Measurements from ENCODE around the gene CBY1. TPM values are rescaled to one million over a fixed set of nuclear protein-coding genes. Genes with fewer than 3 reads are reported as not detected.
A peak's percentile ranks its signal among the peaks of the same experiment; 100 is the strongest.
"Not testable (repeated sequence)": the region's sequence is repeated elsewhere in the genome, so short reads cannot be mapped to it uniquely, and the experiment has no call there.

Gene CBY1
- total RNA-seq, 1 donor, result 19.4 TPM

DNA sequence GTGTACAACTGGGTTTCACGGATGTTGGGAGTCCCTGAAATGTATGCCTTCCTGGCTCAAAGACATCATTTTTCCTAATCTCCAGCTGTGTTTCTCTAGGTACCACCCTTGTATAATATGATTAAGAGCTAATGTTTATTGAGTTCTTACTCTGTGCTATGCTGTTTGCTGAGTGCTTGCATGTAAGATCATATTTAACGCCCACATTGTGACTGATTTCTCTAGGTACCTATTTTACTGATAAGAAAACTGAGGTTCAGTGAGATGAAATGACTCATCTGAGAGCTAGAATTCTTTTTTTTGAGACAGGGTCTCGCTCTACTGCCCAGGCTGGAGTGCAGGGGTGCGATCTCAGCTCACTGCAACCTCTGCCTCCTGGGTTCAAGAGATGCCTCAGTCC lies 42.9 kb upstream of the CBY1 start:
- H3K4me3 ChIP-seq (ENCODE audit: low read depth, low read length), result no peak overlapping the region
- DNase-seq (ENCODE audit: low read depth), result no peak
- TF ChIP-seq, protein P1, sequence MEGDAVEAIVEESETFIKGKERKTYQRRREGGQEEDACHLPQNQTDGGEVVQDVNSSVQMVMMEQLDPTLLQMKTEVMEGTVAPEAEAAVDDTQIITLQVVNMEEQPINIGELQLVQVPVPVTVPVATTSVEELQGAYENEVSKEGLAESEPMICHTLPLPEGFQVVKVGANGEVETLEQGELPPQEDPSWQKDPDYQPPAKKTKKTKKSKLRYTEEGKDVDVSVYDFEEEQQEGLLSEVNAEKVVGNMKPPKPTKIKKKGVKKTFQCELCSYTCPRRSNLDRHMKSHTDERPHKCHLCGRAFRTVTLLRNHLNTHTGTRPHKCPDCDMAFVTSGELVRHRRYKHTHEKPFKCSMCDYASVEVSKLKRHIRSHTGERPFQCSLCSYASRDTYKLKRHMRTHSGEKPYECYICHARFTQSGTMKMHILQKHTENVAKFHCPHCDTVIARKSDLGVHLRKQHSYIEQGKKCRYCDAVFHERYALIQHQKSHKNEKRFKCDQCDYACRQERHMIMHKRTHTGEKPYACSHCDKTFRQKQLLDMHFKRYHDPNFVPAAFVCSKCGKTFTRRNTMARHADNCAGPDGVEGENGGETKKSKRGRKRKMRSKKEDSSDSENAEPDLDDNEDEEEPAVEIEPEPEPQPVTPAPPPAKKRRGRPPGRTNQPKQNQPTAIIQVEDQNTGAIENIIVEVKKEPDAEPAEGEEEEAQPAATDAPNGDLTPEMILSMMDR (IDR thresholded peaks at IDR 0.05; ENCODE audit: insufficient read depth, low read length), result no peak

GRCh38 chr22:38614332-38615063 lies 41.9 kb upstream of the CBY1 start:
- TF ChIP-seq, protein P1 (IDR thresholded peaks at IDR 0.05; ENCODE audit: insufficient read depth, low read length), result no peak
- peak; percentile 2 for DNase-seq (ENCODE audit: low read depth)
- no peak overlapping the region for H3K4me3 ChIP-seq (ENCODE audit: low read depth, low read length)

DNA sequence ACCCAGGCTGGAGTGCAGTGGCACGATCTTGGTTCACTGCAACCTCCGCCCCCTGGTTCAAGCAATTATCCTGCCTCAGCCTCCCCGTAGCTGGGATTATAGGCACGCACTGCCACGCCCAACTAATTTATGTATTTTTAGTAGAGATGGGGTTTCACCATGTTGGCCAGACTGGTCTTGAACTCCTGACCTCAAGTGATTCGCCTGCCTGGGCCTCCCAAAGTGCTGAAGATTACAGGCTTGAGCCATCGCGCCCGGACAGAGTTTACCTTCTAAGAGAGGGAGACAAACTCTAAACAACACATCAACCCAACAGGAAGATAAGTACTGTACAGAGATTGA lies 41.4 kb upstream of the CBY1 start:
- DNase-seq (ENCODE audit: low read depth); H3K4me3 ChIP-seq (ENCODE audit: low read depth, low read length): not testable (repeated sequence)

DNA sequence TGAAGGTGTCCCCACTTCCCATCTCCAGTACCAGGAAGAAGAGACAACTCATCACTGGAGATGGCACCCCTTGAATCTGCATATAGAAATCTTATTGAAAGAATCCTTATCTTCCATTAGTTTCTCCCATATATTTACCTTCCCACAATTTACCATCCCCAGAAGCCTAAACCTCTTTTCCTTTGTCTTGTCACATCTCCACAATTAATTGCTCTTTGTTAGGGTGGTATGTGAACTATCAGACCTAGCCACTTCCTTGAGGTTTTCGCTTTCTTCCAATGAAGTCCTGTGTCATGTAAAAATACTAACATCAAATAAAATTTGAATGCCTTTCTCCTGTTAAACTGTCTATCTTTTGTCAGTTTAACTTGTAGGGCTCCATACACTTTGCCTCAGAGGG lies 38.2 kb upstream of the CBY1 start:
- TF ChIP-seq, protein P1 (IDR thresholded peaks at IDR 0.05; ENCODE audit: insufficient read depth, low read length), result no peak
- no peak overlapping the region for H3K4me3 ChIP-seq (ENCODE audit: low read depth, low read length)
- DNase-seq (ENCODE audit: low read depth), result no peak

DNA sequence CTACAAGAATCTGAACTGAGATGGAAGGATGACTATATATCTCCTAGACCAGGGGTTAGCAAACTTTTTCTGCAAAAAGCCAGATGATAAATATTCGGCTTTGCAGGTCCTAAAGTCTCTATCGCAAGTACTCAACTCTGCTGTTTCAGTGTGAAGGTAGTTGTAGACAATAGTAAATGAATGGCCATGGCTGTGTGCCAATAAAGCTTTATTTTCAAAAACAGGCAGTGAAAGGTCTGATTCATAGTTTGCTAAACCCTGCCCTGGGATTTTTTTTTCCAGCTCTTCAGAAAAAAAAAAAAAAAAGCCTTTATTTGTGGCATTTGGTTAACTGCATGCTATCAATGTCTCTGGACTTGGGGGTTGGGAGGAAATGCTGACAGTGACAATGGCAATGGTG lies 37.8 kb upstream of the CBY1 start:
- H3K4me3 ChIP-seq (ENCODE audit: low read depth, low read length), result no peak overlapping the region
- TF ChIP-seq, protein P1 (IDR thresholded peaks at IDR 0.05; ENCODE audit: insufficient read depth, low read length), result no peak
- DNase-seq (ENCODE audit: low read depth), result peak; percentile 16

GRCh38 chr22:38623351-38623750 lies 33.1 kb upstream of the CBY1 start:
- TF ChIP-seq, protein P1 (IDR thresholded peaks at IDR 0.05; ENCODE audit: insufficient read depth, low read length), result no peak
- no peak for DNase-seq (ENCODE audit: low read depth)
- no peak overlapping the region for H3K4me3 ChIP-seq (ENCODE audit: low read depth, low read length)

DNA sequence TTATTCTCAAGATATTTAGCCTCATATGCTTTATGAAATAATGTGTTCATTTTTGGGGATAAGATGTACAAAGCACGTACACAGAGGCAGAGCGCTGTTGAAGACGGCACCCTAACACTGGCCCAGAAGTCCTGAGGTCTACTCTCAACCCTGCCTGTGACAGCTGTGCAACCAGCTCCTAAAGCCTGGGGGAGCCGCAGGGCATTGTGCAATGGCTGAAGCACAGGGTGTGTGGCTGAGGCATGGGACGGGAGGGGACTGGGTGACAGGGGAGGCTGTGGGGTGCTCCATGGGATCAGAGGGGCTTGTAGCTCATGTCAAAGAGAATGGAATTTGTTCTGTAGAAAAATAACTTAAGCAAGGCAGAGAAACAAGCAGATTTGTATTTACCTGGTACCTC lies 28.0 kb upstream of the CBY1 start:
- no peak for DNase-seq (ENCODE audit: low read depth)
- H3K4me3 ChIP-seq (ENCODE audit: low read depth, low read length), result no peak overlapping the region
- TF ChIP-seq, protein P1 (IDR thresholded peaks at IDR 0.05; ENCODE audit: insufficient read depth, low read length), result no peak

All from fibroblast of the aortic adventitia (primary cell).